HCT116 (cell line): Measurements from ENCODE around the gene CIDEC.

Experiments
- CTCF ChIP-seq, 3 experiments: fragments of 200-600 bp in 1 of 3; sonication (generic) in 1 of 3; IDR thresholded peaks in 2 of 3; conservative IDR thresholded peaks in 1 of 3; 2 replicates each; pipeline ENCODE4 v1.5.1; 2012 to 2017; ENCODE audit warnings: low read depth in 2 of 3, low read length in 2 of 3, antibody characterized with exemption in 1 of 3, borderline replicate concordance in 1 of 3, control low read depth in 1 of 3, mild to moderate bottlenecking in 1 of 3, mixed read lengths in 1 of 3, mixed run types in 1 of 3, moderate library complexity in 1 of 3; ENCODE audit not compliant: insufficient read depth in 1 of 3
- EZH2phosphoT487 ChIP-seq: fragments of 200-600 bp; IDR thresholded peaks from 2 replicates; pipeline ENCODE4 v1.6.1; 2018; ENCODE audit warnings: antibody characterized with exemption, borderline replicate concordance
- JUND ChIP-seq: IDR thresholded peaks from 2 replicates; pipeline ENCODE4 v1.6.1; 2012
- MAX ChIP-seq: IDR thresholded peaks from 2 replicates; pipeline ENCODE4 v1.6.1; 2012
- POLR2AphosphoS5 ChIP-seq: IDR thresholded peaks from 2 replicates; pipeline ENCODE4 v1.6.1; 2011; ENCODE audit warnings: mild to moderate bottlenecking, low read depth, low read length, moderate library complexity
- RAD21 ChIP-seq: IDR thresholded peaks from 2 replicates; pipeline ENCODE4 v1.6.1; 2012; ENCODE audit warnings: low read depth, mild to moderate bottlenecking
- SP1 ChIP-seq: IDR thresholded peaks from 2 replicates; pipeline ENCODE4 v1.6.1; 2012; ENCODE audit warnings: low read depth
- YY1 ChIP-seq: IDR thresholded peaks from 2 replicates; pipeline ENCODE4 v1.6.1; 2011; ENCODE audit warnings: low read length, low read depth, moderate library complexity, mild to moderate bottlenecking; ENCODE audit not compliant: insufficient replicate concordance; ENCODE audit errors: extremely low read depth

- TF ChIP-seq CTCF (IDR thresholded peaks at IDR 0.05 in 2 of 3, conservative IDR thresholded peaks at IDR 0.05 in 1 of 3; ENCODE audit: borderline replicate concordance in 1 of 3, insufficient read depth in 1 of 3, low read depth in 2 of 3, low read length in 2 of 3), result peak in 1 of 3 experiments; percentile 4; a peak in 1 of 6 replicates
- TF ChIP-seq EZH2phosphoT487, result no peak
- peak; percentile 88 for TF ChIP-seq JUND
- TF ChIP-seq SP1, result peak; percentile 69
- TF ChIP-seq RAD21, result peak; percentile 28; the same call in 1 of the 2 replicates
- no peak for TF ChIP-seq YY1
- peak; percentile 66 for TF ChIP-seq MAX
- TF ChIP-seq POLR2AphosphoS5, result peak; percentile 62
These were observed 4.6 kb upstream of the CIDEC start for GRCh38 chr3:9884555-9885165.
